HG03196 (cell line): ENCODE data around the gene TMEM121B.

Source experiments
- ATAC-seq: cut with Tn5 transposase; IDR thresholded peaks from one replicate; pipeline ENCODE4 v1.9.1; 2021; ENCODE audit not compliant: unreplicated experiment

The TMEM121B gene

GRCh38 chr22:17095538-17095937 lies 25.6 kb downstream of the TMEM121B start:
- no peak for ATAC-seq

- no peak for ATAC-seq
Observed at GRCh38 chr22:17093081-17093480, 28.1 kb downstream of the TMEM121B start.

GRCh38 chr22:17091851-17092250 lies 29.3 kb downstream of the TMEM121B start:
- no peak for ATAC-seq

- no peak for ATAC-seq
Observed at GRCh38 chr22:17090550-17090949, 30.6 kb downstream of the TMEM121B start.

- ATAC-seq = peak; percentile 42
Observed at GRCh38 chr22:17087498-17088131, 33.5 kb downstream of the TMEM121B start.

GRCh38 chr22:17086788-17087497 lies 34.2 kb downstream of the TMEM121B start:
- ATAC-seq = no peak

GRCh38 chr22:17086296-17086695 lies 34.9 kb downstream of the TMEM121B start:
- no peak for ATAC-seq

GRCh38 chr22:17085277-17086181 lies 35.6 kb downstream of the TMEM121B start:
- no peak for ATAC-seq

- ATAC-seq = peak; percentile 86
Observed at GRCh38 chr22:17084554-17085276, 36.4 kb downstream of the TMEM121B start, which contains the start of gene IL17RA. IL17RA (plus strand) TSS chr22:17085000; CDS start chr22:17085092, 92 bp downstream.

GRCh38 chr22:17083811-17084441 lies 37.2 kb downstream of the TMEM121B start:
- no peak for ATAC-seq

GRCh38 chr22:17083255-17083654 lies 37.9 kb downstream of the TMEM121B start:
- ATAC-seq = no peak

GRCh38 chr22:17079572-17079971 lies 41.6 kb downstream of the TMEM121B start:
- no peak for ATAC-seq

GRCh38 chr22:17077255-17077654 lies 43.9 kb downstream of the TMEM121B start:
- no peak for ATAC-seq

GRCh38 chr22:17074648-17075002 lies 46.5 kb downstream of the TMEM121B start:
- no peak for ATAC-seq

GRCh38 chr22:17072877-17073276 lies 48.3 kb downstream of the TMEM121B start:
- no peak for ATAC-seq
